Measurements from ENCODE around the gene EOLA1.

DNA sequence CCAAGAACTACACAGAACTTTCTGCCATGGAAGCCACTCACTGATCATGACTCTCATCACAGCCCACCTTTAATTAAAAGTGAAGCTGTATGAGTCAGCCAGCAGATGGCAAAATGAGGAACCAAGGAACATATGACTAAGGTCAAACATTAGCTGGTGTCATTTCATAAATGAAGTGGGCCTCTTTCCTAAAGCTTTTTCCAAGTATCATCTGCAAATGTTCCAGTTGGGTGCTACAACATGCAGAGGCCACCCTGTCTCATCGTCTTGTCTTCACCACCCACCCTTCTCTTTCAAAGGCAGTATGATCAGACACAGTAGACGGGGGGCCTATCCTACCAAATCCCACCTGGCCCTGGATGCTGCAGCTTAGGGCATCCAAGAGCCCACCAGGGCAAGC, 9.2 kb upstream of the EOLA1 start:
- TF ChIP-seq, protein P1, sequence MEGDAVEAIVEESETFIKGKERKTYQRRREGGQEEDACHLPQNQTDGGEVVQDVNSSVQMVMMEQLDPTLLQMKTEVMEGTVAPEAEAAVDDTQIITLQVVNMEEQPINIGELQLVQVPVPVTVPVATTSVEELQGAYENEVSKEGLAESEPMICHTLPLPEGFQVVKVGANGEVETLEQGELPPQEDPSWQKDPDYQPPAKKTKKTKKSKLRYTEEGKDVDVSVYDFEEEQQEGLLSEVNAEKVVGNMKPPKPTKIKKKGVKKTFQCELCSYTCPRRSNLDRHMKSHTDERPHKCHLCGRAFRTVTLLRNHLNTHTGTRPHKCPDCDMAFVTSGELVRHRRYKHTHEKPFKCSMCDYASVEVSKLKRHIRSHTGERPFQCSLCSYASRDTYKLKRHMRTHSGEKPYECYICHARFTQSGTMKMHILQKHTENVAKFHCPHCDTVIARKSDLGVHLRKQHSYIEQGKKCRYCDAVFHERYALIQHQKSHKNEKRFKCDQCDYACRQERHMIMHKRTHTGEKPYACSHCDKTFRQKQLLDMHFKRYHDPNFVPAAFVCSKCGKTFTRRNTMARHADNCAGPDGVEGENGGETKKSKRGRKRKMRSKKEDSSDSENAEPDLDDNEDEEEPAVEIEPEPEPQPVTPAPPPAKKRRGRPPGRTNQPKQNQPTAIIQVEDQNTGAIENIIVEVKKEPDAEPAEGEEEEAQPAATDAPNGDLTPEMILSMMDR (IDR thresholded peaks at IDR 0.05) = no peak
- TF ChIP-seq POLR2A (IDR thresholded peaks at IDR 0.05) = no peak
